ENCODE measurements around the gene SMAD5.

SMAD5 gene

DNA sequence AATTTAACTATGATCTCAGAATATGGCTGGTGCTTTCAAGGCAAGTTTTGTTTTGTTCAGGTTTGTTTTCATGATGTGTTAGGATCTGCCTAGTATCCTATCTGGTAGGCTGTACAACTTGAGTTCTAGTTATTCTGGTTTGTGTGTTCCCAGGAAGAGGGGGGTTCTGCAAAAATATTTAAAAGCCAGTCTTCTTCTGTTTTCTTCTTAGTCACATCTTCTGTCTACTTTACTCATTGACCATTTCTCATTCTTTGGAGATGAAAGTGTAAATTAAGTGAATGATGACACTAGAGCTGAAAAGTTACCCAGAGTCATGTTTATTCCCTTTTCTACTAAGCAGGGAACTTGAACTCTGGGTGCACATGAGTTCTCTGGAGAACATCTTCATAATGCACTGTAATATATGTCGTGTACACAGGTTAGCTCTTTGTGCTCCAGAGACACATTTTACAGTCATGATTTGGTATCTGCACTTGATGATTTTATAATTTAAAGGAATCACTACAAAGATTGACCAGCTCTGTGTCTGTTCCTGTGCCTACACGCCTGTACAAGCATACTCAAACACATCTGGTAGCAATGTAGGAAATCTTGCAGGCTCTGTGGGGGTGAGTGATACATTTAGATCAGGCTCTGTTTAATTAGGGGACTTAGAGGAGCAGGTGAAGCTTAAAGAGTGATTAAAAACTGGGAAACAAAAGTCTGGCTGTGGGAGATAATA lies 5.0 kb downstream of the SMAD5 start:
- Histone ChIP-seq H3K27me3 (ENCODE audit: control insufficient read depth, insufficient read depth, low read length) (no peaks in the 10 kb centered on the region), H2AFZ (no peak overlapping the region), H3K27ac (no peak overlapping the region), H3K9ac (no peak overlapping the region), H3K79me2 (peaks cover 76% of the 10 kb centered on the region), H3K4me1 (peaks cover 9% of the 10 kb centered on the region), H3K36me3 (ENCODE audit: control insufficient read depth, insufficient read depth, low read length) (no peaks in the 10 kb centered on the region), H3K9me3 (ENCODE audit: control insufficient read depth, low read length) (no peaks in the 10 kb centered on the region), H3K4me2 (ENCODE audit: low read length) (no peak overlapping the region), H3K4me3 (ENCODE audit: low read depth, low read length) (no peak overlapping the region)
- TF ChIP-seq CTCF (IDR thresholded peaks at IDR 0.05): no peak

GRCh38 chr5:136141561-136141960 lies 8.9 kb downstream of the SMAD5 start:
- no peaks in the 10 kb centered on the region for H3K27me3 ChIP-seq (ENCODE audit: control insufficient read depth, insufficient read depth, low read length)
- H3K9me3 ChIP-seq (ENCODE audit: control insufficient read depth, low read length): no peaks in the 10 kb centered on the region
- no peaks in the 10 kb centered on the region for H3K36me3 ChIP-seq (ENCODE audit: control insufficient read depth, insufficient read depth, low read length)
- no peak for TF ChIP-seq CTCF (IDR thresholded peaks at IDR 0.05)
- no peak overlapping the region for H3K27ac ChIP-seq
- no peak overlapping the region for H3K9ac ChIP-seq
- no peak overlapping the region for H3K4me3 ChIP-seq (ENCODE audit: low read depth, low read length)
- peaks cover 9% of the 10 kb centered on the region for H3K4me1 ChIP-seq
- H2AFZ ChIP-seq: no peak overlapping the region
- H3K4me2 ChIP-seq (ENCODE audit: low read length): no peak overlapping the region
- peaks cover 69% of the 10 kb centered on the region for H3K79me2 ChIP-seq

GRCh38 chr5:136143312-136143711 lies 10.7 kb downstream of the SMAD5 start:
- H3K27me3 ChIP-seq (ENCODE audit: control insufficient read depth, insufficient read depth, low read length): no peaks in the 10 kb centered on the region
- H3K27ac ChIP-seq: no peak overlapping the region
- no peak for TF ChIP-seq CTCF (IDR thresholded peaks at IDR 0.05)
- no peaks in the 10 kb centered on the region for H3K36me3 ChIP-seq (ENCODE audit: control insufficient read depth, insufficient read depth, low read length)
- H2AFZ ChIP-seq: no peak overlapping the region
- H3K4me3 ChIP-seq (ENCODE audit: low read depth, low read length): no peak overlapping the region
- H3K4me2 ChIP-seq (ENCODE audit: low read length): no peak overlapping the region
- H3K9me3 ChIP-seq (ENCODE audit: control insufficient read depth, low read length): no peaks in the 10 kb centered on the region
- no peak overlapping the region for H3K9ac ChIP-seq
- H3K79me2 ChIP-seq: peaks cover 55% of the 10 kb centered on the region
- peaks cover 9% of the 10 kb centered on the region for H3K4me1 ChIP-seq

DNA sequence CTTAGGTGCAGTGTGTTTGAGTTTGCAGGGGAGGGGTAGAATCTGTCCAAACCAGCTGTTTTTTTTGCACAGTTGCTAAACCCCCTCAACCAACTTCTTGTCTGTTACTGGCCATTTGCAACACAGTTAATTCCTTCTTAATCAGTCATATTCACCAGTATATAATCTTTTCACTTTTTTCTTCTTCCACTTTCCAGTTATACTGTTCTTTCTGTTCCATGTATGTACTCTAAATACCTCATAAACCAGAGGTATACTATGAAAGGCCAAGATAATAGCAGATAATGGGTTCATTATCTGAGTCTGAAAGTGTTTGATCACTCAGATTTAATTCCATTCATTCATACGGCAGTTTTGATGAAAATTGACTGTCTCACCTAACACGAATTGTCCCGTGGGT lies 11.1 kb downstream of the SMAD5 start:
- no peak overlapping the region for H3K4me3 ChIP-seq (ENCODE audit: low read depth, low read length)
- H3K4me2 ChIP-seq (ENCODE audit: low read length): no peak overlapping the region
- no peaks in the 10 kb centered on the region for H3K36me3 ChIP-seq (ENCODE audit: control insufficient read depth, insufficient read depth, low read length)
- H3K79me2 ChIP-seq: peaks cover 51% of the 10 kb centered on the region
- H2AFZ ChIP-seq: no peak overlapping the region
- H3K4me1 ChIP-seq: peaks cover 11% of the 10 kb centered on the region
- no peak overlapping the region for H3K9ac ChIP-seq
- no peak for TF ChIP-seq CTCF (IDR thresholded peaks at IDR 0.05)
- no peak overlapping the region for H3K27ac ChIP-seq
- no peaks in the 10 kb centered on the region for H3K9me3 ChIP-seq (ENCODE audit: control insufficient read depth, low read length)
- H3K27me3 ChIP-seq (ENCODE audit: control insufficient read depth, insufficient read depth, low read length): no peaks in the 10 kb centered on the region

- TF ChIP-seq CTCF (IDR thresholded peaks at IDR 0.05): no peak
- Histone ChIP-seq H3K4me1 (peaks cover 12% of the 10 kb centered on the region), H2AFZ (no peak overlapping the region), H3K27me3 (ENCODE audit: control insufficient read depth, insufficient read depth, low read length) (no peaks in the 10 kb centered on the region), H3K4me3 (ENCODE audit: low read depth, low read length) (no peak overlapping the region), H3K36me3 (ENCODE audit: control insufficient read depth, insufficient read depth, low read length) (no peaks in the 10 kb centered on the region), H3K9ac (no peak overlapping the region), H3K27ac (no peak overlapping the region), H3K9me3 (ENCODE audit: control insufficient read depth, low read length) (no peaks in the 10 kb centered on the region), H3K79me2 (peaks cover 38% of the 10 kb centered on the region), H3K4me2 (ENCODE audit: low read length) (no peak overlapping the region)
These were observed 12.4 kb downstream of the SMAD5 start for GRCh38 chr5:136145030-136145429.

All from parathyroid adenoma (tissue), 2 donors.